HFFc6 (cell line): ENCODE data around the gene PNKD. TPM values are rescaled to one million over a fixed set of nuclear protein-coding genes. Genes with fewer than 3 reads are reported as not detected.
A peak's percentile ranks its signal among the peaks of the same experiment; 100 is the strongest.

Source experiments
- DNase-seq: peaks from one replicate; pipeline ENCODE4 v3.0.0-alpha.2; 2018
- H3K27ac Mint-ChIP-seq: 2 replicates; pipeline ENCODE4 v1.8.0; 2020; ENCODE audit warnings: mild to moderate bottlenecking, mixed read lengths
- H3K27me3 Mint-ChIP-seq: 2 replicates; pipeline ENCODE4 v1.8.0; 2021; ENCODE audit warnings: mild to moderate bottlenecking, moderate library complexity, mixed read lengths; ENCODE audit not compliant: insufficient read depth
- H3K36me3 Mint-ChIP-seq: 2 replicates; pipeline ENCODE4 v1.8.0; 2021; ENCODE audit warnings: low read depth, mixed read lengths
- H3K4me1 Mint-ChIP-seq: 2 replicates; pipeline ENCODE4 v1.8.0; 2020; ENCODE audit warnings: low read depth, mixed read lengths
- H3K4me3 Mint-ChIP-seq: 2 replicates; pipeline ENCODE4 v1.8.0; 2020; ENCODE audit warnings: mild to moderate bottlenecking, moderate library complexity, mixed read lengths
- H3K9me3 Mint-ChIP-seq: 2 replicates; pipeline ENCODE4 v1.8.0; 2020; ENCODE audit warnings: mild to moderate bottlenecking, mixed read lengths
- total RNA-seq, 6 experiments: library from RNA; stranded (reverse); fragmentation: NEBNext Ultra II Directional; extraction: Animal tissue kit (Norgen Biotek cat#: 25700); gene quantifications; 2 replicates in 1 of 6; 3 replicates in 5 of 6; pipeline ENCODE4 v1.2.3, GENCODE V29; 2021
- TF ChIP-seq, protein P1 (sequence below): fragments of 200-600 bp; sonication (generic); IDR thresholded peaks from 2 replicates; pipeline ENCODE4 v1.5.0; 2021; ENCODE audit warnings: antibody characterized with exemption, mild to moderate bottlenecking

PNKD gene
- total RNA-seq, 6 experiments from 2014 or later = 50.8 to 62.8 (median 57.7) TPM

- Mint-ChIP-seq H3K27me3 (peaks cover 8% of the 10 kb centered on the region), H3K9me3 (no peaks in the 10 kb centered on the region), H3K4me1 (peaks cover 45% of the 10 kb centered on the region)
Measured at GRCh38 chr2:218256612-218257350, 13.5 kb upstream of the PNKD start.

DNA sequence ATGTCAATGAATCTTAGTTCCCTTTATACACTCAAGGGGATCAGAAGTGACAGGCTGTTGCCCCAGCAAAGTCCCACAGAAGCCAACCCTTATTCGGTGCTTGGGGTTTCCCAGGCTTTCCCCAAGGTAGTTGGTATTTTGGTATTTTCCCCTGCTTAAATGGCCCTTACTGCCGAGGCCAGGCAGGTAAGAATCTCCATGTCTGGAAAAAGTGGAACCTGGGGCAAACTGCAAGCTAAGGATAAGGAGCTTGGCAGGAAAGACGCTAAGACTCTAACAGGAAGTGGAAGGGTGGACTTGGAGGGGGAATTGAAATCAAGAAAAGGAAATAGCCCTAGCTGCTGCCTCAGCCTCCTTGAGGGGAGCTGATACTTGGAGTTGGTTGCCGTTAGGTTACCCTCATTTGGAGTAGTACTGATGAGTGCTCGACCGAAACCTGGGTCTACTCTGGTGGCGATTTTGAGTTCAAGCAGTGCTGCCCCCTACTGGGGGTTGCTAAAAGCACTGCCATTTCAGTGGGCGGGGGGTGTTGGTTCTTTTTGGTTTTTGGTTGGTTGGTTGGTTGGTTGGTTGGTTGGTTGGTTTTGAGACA lies 12.8 kb upstream of the PNKD start:
- Mint-ChIP-seq H3K4me3 (no peak overlapping the region), H3K27ac (peak overlapping the region; percentile 39), H3K4me1 (peaks cover 45% of the 10 kb centered on the region), H3K27me3 (peaks cover 7% of the 10 kb centered on the region), H3K36me3 (peaks cover 28% of the 10 kb centered on the region; the same call in 1 of the 2 replicates), H3K9me3 (no peaks in the 10 kb centered on the region)
- DNase-seq = no peak
- TF ChIP-seq, protein P1, sequence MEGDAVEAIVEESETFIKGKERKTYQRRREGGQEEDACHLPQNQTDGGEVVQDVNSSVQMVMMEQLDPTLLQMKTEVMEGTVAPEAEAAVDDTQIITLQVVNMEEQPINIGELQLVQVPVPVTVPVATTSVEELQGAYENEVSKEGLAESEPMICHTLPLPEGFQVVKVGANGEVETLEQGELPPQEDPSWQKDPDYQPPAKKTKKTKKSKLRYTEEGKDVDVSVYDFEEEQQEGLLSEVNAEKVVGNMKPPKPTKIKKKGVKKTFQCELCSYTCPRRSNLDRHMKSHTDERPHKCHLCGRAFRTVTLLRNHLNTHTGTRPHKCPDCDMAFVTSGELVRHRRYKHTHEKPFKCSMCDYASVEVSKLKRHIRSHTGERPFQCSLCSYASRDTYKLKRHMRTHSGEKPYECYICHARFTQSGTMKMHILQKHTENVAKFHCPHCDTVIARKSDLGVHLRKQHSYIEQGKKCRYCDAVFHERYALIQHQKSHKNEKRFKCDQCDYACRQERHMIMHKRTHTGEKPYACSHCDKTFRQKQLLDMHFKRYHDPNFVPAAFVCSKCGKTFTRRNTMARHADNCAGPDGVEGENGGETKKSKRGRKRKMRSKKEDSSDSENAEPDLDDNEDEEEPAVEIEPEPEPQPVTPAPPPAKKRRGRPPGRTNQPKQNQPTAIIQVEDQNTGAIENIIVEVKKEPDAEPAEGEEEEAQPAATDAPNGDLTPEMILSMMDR = peak; percentile 80

More at GRCh38 chr2:218256612-218257350, 13.5 kb upstream of the PNKD start:
- TF ChIP-seq, protein P1 = no peak
- Mint-ChIP-seq H3K27ac (no peak overlapping the region), H3K36me3 (peaks cover 31% of the 10 kb centered on the region; the same call in 1 of the 2 replicates), H3K4me3 (no peak overlapping the region)
- no peak for DNase-seq

DNA sequence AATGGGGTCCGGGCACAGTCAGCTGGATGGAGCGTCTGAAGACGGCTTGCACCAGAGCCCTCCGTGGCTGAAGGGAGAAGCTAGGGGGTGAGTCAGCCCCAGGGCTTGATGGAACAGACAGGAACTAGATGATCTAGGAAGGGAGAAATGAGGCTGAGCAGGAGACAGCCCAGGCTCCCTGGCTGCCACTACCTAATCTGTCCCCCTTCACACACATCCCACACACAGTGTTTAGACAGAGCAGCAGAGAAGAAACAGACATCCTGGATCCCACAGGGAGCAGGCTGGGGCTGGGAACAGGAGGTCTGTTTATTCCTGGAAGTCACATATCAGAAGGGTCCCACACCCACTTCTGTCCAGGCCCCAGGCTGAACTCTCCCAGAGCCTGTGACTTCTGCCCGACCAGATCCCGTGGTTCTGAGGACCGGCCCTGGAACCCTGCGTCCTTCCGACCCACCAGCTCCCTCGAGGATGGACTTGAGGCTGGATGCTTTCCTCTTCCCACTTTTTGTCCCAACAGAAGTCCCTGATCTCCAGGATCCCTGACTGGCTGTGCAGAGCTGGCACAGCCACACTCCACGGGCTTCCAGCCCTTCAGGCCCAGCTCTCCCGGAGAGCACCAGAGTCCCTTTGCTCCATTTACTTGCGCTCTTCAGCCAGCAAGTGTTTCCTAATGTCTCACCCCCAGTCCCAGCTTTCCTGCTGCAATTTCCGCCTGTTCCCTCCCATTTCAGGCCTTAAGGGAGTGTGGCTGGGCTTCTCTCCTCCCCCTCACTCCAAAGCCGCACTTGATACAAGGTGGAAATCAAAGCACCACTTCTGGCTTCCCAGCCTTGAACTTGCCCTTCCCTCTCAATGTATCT lies 11.0 kb upstream of the PNKD start:
- no peaks in the 10 kb centered on the region for H3K9me3 Mint-ChIP-seq
- H3K4me1 Mint-ChIP-seq = peaks cover 28% of the 10 kb centered on the region
- TF ChIP-seq, protein P1 = no peak
- DNase-seq = peak; percentile 76
- H3K27me3 Mint-ChIP-seq = peaks cover 7% of the 10 kb centered on the region
- H3K4me3 Mint-ChIP-seq = peak overlapping the region; percentile 22; the same call in 1 of the 2 replicates
- H3K36me3 Mint-ChIP-seq = peaks cover 22% of the 10 kb centered on the region
- peak overlapping the region; percentile 91 for H3K27ac Mint-ChIP-seq

DNA sequence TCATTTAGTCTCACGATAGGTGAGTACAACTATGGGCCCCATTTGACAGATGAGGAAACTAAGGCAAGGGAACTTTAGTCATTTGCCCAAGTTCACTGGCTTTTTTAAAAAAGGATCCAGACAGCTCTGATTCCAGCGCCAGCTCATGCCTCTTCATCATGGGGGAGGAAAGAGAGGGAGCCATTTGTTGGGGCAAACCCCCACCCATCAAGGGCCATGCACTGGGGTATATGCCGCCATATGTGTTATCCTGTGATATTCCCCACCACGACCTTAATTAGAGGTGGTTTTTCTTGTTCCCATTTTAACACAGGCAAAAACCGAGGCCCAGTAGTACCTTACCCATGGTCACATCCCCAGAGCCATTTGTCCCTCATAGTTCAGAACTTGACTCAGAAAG lies 10.2 kb upstream of the PNKD start:
- Mint-ChIP-seq H3K4me3 (no peak overlapping the region), H3K27ac (peak overlapping the region; percentile 91; the same call in 1 of the 2 replicates), H3K9me3 (no peaks in the 10 kb centered on the region), H3K27me3 (peaks cover 7% of the 10 kb centered on the region), H3K36me3 (peaks cover 16% of the 10 kb centered on the region), H3K4me1 (peaks cover 21% of the 10 kb centered on the region)
- DNase-seq = no peak
- TF ChIP-seq, protein P1 = no peak

GRCh38 chr2:218260742-218261422 lies 9.4 kb upstream of the PNKD start, which contains the start of gene GPBAR1:
Gene GPBAR1, plus strand, starts transcription at chr2:218261015. Its CDS starts 1,710 bp downstream, at chr2:218262725.
- TF ChIP-seq, protein P1 = no peak
- peaks cover 13% of the 10 kb centered on the region for H3K36me3 Mint-ChIP-seq
- H3K27ac Mint-ChIP-seq = peak within 1 kb of the TSS; percentile 91; the same call in 1 of the 2 replicates
- no peak within 1 kb of the TSS for H3K4me3 Mint-ChIP-seq
- peaks cover 17% of the 10 kb centered on the region for H3K4me1 Mint-ChIP-seq
- H3K27me3 Mint-ChIP-seq = peaks cover 7% of the 10 kb centered on the region
- no peaks in the 10 kb centered on the region for H3K9me3 Mint-ChIP-seq
- DNase-seq = no peak
